Measurements from ENCODE around the gene SETD7.

GRCh38 chr4:139550724-139551429, 5.1 kb downstream of the SETD7 start:
- no peak for TF ChIP-seq CTCF (IDR thresholded peaks at IDR 0.05; ENCODE audit: low read depth, low read length, poor library complexity, severe bottlenecking)
- TF ChIP-seq EZH2phosphoT487 (IDR thresholded peaks at IDR 0.05; ENCODE audit: borderline replicate concordance, low read length), result no peak
